Neural progenitor cell (in vitro differentiated cells): Measurements from ENCODE around the gene MDH1. TPM values are rescaled to one million over a fixed set of nuclear protein-coding genes. Genes with fewer than 3 reads are reported as not detected.

Experiments used
- DNase-seq: peaks from one replicate; pipeline ENCODE4 v3.0.0-alpha.2; 2016; ENCODE audit warnings: low spot score
- H2AFZ ChIP-seq: fragments of 200-600 bp; sonication (generic); replicated peaks from 2 replicates; pipeline ENCODE4 v1.6.1; 2016; ENCODE audit warnings: antibody characterized with exemption
- H3F3A ChIP-seq: fragments of 200-600 bp; sonication (generic); 2 replicates; pipeline ENCODE4 v1.6.1; 2016; ENCODE audit warnings: antibody characterized with exemption, low read depth
- H3K27ac ChIP-seq: fragments of 200-600 bp; sonication (generic); 2 replicates; pipeline ENCODE4 v1.5.1; 2016; ENCODE audit warnings: mild to moderate bottlenecking
- H3K27me3 ChIP-seq: fragments of 200-600 bp; sonication (generic); 2 replicates; pipeline ENCODE4 v1.6.1; 2016; ENCODE audit warnings: mild to moderate bottlenecking, moderate library complexity
- H3K36me3 ChIP-seq: fragments of 200-600 bp; sonication (generic); 2 replicates; pipeline ENCODE4 v1.5.1; 2016
- H3K4me1 ChIP-seq: fragments of 200-600 bp; sonication (generic); 2 replicates; pipeline ENCODE4 v1.6.1; 2016; ENCODE audit warnings: mixed run types
- H3K4me2 ChIP-seq: fragments of 200-600 bp; sonication (generic); 2 replicates; pipeline ENCODE4 v1.6.1; 2016
- H3K4me3 ChIP-seq: fragments of 200-600 bp; sonication (generic); 2 replicates; pipeline ENCODE4 v1.5.1; 2016
- H3K79me2 ChIP-seq: fragments of 200-600 bp; sonication (generic); 2 replicates; pipeline ENCODE4 v1.6.1; 2016; ENCODE audit warnings: low read depth
- H3K9ac ChIP-seq: fragments of 200-600 bp; sonication (generic); 2 replicates; pipeline ENCODE4 v1.6.1; 2016
- H3K9me3 ChIP-seq: fragments of 200-600 bp; sonication (generic); 2 replicates; pipeline ENCODE4 v1.5.1; 2016; ENCODE audit warnings: low read depth
- H4K20me1 ChIP-seq: fragments of 200-600 bp; sonication (generic); 2 replicates; pipeline ENCODE4 v1.6.1; 2016; ENCODE audit warnings: low read depth
- H3K27ac Mint-ChIP-seq: 3 replicates; pipeline ENCODE4 v1.8.0; 2021; ENCODE audit warnings: mixed read lengths
- H3K27me3 Mint-ChIP-seq: 2 replicates; pipeline ENCODE4 v1.8.0; 2022; ENCODE audit warnings: low read depth, mild to moderate bottlenecking, inconsistent platforms, moderate library complexity, mixed read lengths; ENCODE audit not compliant: insufficient read depth
- H3K36me3 Mint-ChIP-seq: 3 replicates; pipeline ENCODE4 v1.8.0; 2021; ENCODE audit warnings: mixed read lengths
- H3K4me1 Mint-ChIP-seq: 3 replicates; pipeline ENCODE4 v1.8.0; 2021; ENCODE audit warnings: mixed read lengths
- H3K4me3 Mint-ChIP-seq: 3 replicates; pipeline ENCODE4 v1.8.0; 2021; ENCODE audit warnings: mild to moderate bottlenecking, moderate library complexity, mixed read lengths
- H3K9me3 Mint-ChIP-seq: 3 replicates; pipeline ENCODE4 v1.8.0; 2020; ENCODE audit warnings: mixed read lengths
- CTCF ChIP-seq: fragments of 200-600 bp; sonication (generic); IDR thresholded peaks from 2 replicates; pipeline ENCODE4 v1.5.1; 2017; ENCODE audit warnings: antibody characterized with exemption, mild to moderate bottlenecking
- EZH2 ChIP-seq: fragments of 200-600 bp; sonication (generic); IDR thresholded peaks from 2 replicates; pipeline ENCODE4 v1.6.1; 2017; ENCODE audit warnings: antibody characterized with exemption, mild to moderate bottlenecking, moderate library complexity
- EZH2phosphoT487 ChIP-seq: fragments of 200-600 bp; sonication (generic); IDR thresholded peaks from 2 replicates; pipeline ENCODE4 v1.6.1; 2017; ENCODE audit warnings: antibody characterized with exemption
- total RNA-seq: library from RNA; depleted of rRNA; stranded (reverse); fragments of >200 nt; gene quantifications from 2 replicates; pipeline ENCODE4 v1.2.3, GENCODE V29; 2015; ENCODE audit warnings: low replicate concordance

MDH1 gene
- total RNA-seq, 1 donor from 2014 or later = 323 TPM

GRCh38 chr2:63651356-63651755 is 62.6 kb downstream of the MDH1 start:
- Histone ChIP-seq H3K4me3 (no peak overlapping the region), H3K36me3 (no peaks in the 10 kb centered on the region), H3K4me1 (no peaks in the 10 kb centered on the region), H3K27me3 (no peaks in the 10 kb centered on the region), H3K4me2 (no peak overlapping the region), H3K9ac (no peak overlapping the region), H4K20me1 (no peaks in the 10 kb centered on the region), H3F3A (no peaks in the 10 kb centered on the region), H2AFZ (no peak overlapping the region), H3K79me2 (no peaks in the 10 kb centered on the region), H3K27ac (no peak overlapping the region), H3K9me3 (no peaks in the 10 kb centered on the region)
- Mint-ChIP-seq H3K4me1 (no peaks in the 10 kb centered on the region), H3K27me3 (no peaks in the 10 kb centered on the region), H3K4me3 (no peak overlapping the region), H3K36me3 (no peaks in the 10 kb centered on the region), H3K9me3 (no peaks in the 10 kb centered on the region), H3K27ac (no peak overlapping the region)
- no peak for TF ChIP-seq CTCF
- no peak for TF ChIP-seq EZH2phosphoT487
- TF ChIP-seq EZH2 = no peak
- no peak for DNase-seq

- Histone ChIP-seq H2AFZ (no peak overlapping the region), H3K27me3 (no peaks in the 10 kb centered on the region), H3K36me3 (no peaks in the 10 kb centered on the region), H4K20me1 (no peaks in the 10 kb centered on the region), H3F3A (no peaks in the 10 kb centered on the region), H3K9me3 (no peaks in the 10 kb centered on the region), H3K4me3 (no peak overlapping the region), H3K4me2 (no peak overlapping the region), H3K79me2 (no peaks in the 10 kb centered on the region), H3K4me1 (no peaks in the 10 kb centered on the region), H3K27ac (no peak overlapping the region), H3K9ac (no peak overlapping the region)
- Mint-ChIP-seq H3K27me3 (no peaks in the 10 kb centered on the region), H3K27ac (no peak overlapping the region), H3K9me3 (no peaks in the 10 kb centered on the region), H3K4me3 (no peak overlapping the region), H3K4me1 (no peaks in the 10 kb centered on the region), H3K36me3 (no peaks in the 10 kb centered on the region)
- TF ChIP-seq CTCF (no peak), EZH2phosphoT487 (no peak), EZH2 (no peak)
- no peak for DNase-seq
Measured at GRCh38 chr2:63651861-63652651, 63.3 kb downstream of the MDH1 start.

GRCh38 chr2:63652652-63652985 is 63.9 kb downstream of the MDH1 start:
- Histone ChIP-seq H4K20me1 (no peaks in the 10 kb centered on the region), H3K4me1 (no peaks in the 10 kb centered on the region), H3K79me2 (no peaks in the 10 kb centered on the region), H3K27ac (no peak overlapping the region), H3K36me3 (no peaks in the 10 kb centered on the region), H3K9ac (no peak overlapping the region), H2AFZ (no peak overlapping the region), H3K4me2 (no peak overlapping the region), H3K27me3 (no peaks in the 10 kb centered on the region), H3K9me3 (no peaks in the 10 kb centered on the region), H3F3A (no peaks in the 10 kb centered on the region), H3K4me3 (no peak overlapping the region)
- DNase-seq = no peak
- no peak for TF ChIP-seq CTCF
- no peak for TF ChIP-seq EZH2
- no peak for TF ChIP-seq EZH2phosphoT487
- Mint-ChIP-seq H3K9me3 (no peaks in the 10 kb centered on the region), H3K36me3 (no peaks in the 10 kb centered on the region), H3K4me1 (no peaks in the 10 kb centered on the region), H3K27ac (no peak overlapping the region), H3K27me3 (no peaks in the 10 kb centered on the region), H3K4me3 (no peak overlapping the region)
